CD1c-positive myeloid dendritic cell (primary cell): ENCODE results near the gene ARMCX1.
A peak's percentile ranks its signal among the peaks of the same experiment; 100 is the strongest.
"Not testable (repeated sequence)": the region's sequence is repeated elsewhere in the genome, so short reads cannot be mapped to it uniquely, and the experiment has no call there.

Source experiments
- DNase-seq: peaks from one replicate; pipeline ENCODE4 v3.0.0-alpha.2; 2016; ENCODE audit errors: extremely low spot score

ARMCX1 gene

DNA sequence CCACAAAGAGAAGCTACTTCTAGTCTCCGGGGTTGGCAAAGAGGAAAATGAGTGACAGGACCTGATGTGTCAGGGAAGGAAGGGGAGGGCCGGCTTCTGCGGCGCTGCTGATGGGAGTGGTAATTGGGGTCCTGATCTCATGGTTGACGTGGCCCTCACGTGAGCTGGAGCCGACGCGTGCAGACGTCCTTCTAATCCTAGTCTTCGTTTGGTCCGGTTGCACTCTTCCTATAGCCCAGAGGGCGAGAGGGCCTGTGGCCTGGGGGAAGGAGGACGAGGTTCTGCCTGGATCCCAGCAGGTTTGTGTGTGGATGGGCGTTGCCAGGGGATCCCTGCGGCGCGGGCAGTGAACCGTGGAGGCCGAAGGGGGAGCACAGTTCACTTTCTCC is at the start of gene ARMCX1:
Gene ARMCX1 (plus strand): TSS at position 186 of the 389 bp plus-strand sequence. CDS start 2,384 bp downstream, outside the sequence.
- peak; percentile 57 for DNase-seq

GRCh38 chrX:101502929-101503328 is 47.4 kb upstream of the ARMCX1 start:
- DNase-seq = not testable (repeated sequence)

- DNase-seq = no peak
Measured at GRCh38 chrX:101507372-101507771, 43.0 kb upstream of the ARMCX1 start.

- no peak for DNase-seq
Measured at GRCh38 chrX:101507986-101508385, 42.4 kb upstream of the ARMCX1 start.

GRCh38 chrX:101530944-101531343 is 19.4 kb upstream of the ARMCX1 start:
- DNase-seq = no peak

DNA sequence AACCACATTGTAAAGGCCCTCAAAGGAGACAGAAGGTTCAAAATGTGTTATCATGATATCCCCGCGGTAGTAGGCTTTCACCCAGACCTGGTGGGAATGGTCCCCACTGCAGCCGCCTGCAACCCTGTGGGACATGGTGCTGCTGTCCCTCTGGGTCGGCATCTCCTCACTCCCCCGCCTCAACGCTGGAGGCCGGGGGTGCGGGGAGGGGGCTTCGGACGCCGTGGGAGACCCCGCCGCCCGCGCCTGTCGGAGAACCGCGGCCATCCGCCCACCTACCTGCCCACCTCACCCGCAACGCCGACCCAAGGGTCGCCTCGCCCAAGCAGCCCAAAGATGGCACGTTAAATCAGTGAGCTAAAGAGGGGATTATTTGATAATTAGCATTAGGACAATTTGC is 11.2 kb upstream of the ARMCX1 start:
- DNase-seq = no peak

DNA sequence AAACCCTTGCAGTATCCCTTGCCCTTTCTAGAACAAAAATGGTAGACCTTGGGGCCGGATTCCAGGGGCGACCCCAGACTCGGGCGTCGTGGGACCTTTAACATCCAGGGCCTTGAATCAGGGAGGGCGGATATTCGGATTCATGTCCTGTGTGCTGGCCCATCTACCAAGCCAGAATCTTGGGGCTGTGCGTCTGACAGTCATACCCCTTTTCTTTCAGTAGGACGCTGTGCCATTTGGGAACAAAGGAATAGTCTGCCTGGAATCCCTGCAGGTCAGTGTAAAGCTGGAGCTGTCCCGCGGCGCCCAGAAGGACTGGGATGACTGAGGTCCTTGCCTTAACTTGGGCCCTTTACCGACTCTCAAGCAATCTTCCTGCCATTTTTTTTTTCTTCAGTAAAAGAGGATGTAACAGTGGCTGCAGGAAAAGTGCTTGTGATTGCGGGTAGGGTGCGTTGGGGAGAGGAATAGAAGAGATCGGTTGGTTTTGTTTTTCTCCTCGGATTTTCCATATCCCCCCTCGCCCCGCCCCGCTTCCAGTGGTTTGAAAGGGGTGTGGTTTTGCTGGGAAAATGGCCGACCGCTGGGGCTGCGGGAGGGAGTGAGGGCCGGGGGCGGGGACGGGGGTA is 518 bp downstream of the ARMCX1 start:
- DNase-seq = peak; percentile 18

GRCh38 chrX:101551380-101551767 is 1.0 kb downstream of the ARMCX1 start:
- DNase-seq = no peak

DNA sequence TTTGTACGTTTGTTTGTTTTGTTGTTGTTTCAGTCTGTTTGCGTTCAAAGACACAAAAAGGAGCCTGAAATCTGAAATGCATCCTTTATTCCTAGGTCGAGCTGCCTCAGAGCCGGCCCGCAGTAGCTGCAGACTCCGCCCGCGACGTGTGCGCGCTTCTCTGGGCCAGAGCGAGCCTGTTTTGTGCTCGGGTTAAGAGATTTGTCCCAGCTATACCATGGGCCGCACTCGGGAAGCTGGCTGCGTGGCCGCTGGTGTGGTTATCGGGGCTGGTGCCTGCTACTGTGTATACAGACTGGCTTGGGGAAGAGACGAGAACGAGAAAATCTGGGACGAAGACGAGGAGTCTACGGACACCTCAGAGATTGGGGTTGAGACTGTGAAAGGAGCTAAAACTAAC is 2.4 kb downstream of the ARMCX1 start:
- DNase-seq = no peak

GRCh38 chrX:101564651-101565050 is 14.3 kb downstream of the ARMCX1 start:
- no peak for DNase-seq

GRCh38 chrX:101595739-101596419 is 45.5 kb downstream of the ARMCX1 start:
- peak; percentile 80 for DNase-seq

DNA sequence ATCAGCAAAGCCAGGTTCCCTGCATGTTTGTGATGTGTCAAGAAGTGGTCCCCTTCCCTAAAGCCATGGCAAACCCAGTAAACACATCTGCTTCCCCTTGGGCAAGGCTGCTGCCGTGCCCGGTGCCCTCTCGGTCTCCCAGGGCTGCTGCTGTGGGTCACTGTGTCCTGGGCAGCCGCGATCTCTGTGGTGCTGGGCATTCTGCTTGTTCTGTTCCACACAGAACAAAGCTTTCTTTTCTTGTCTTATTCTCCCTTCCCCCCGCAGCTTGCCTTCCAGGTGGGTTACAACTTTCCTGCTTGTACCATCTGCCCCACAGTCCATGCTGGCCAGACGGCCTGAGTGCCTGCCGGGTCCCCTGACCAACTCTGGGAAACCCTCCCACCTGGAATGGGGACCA is 49.2 kb downstream of the ARMCX1 start:
- DNase-seq = not testable (repeated sequence)

GRCh38 chrX:101602077-101602476 is 51.7 kb downstream of the ARMCX1 start:
- DNase-seq = no peak
